ENCODE data around the gene AGPAT2.

Gene AGPAT2

DNA sequence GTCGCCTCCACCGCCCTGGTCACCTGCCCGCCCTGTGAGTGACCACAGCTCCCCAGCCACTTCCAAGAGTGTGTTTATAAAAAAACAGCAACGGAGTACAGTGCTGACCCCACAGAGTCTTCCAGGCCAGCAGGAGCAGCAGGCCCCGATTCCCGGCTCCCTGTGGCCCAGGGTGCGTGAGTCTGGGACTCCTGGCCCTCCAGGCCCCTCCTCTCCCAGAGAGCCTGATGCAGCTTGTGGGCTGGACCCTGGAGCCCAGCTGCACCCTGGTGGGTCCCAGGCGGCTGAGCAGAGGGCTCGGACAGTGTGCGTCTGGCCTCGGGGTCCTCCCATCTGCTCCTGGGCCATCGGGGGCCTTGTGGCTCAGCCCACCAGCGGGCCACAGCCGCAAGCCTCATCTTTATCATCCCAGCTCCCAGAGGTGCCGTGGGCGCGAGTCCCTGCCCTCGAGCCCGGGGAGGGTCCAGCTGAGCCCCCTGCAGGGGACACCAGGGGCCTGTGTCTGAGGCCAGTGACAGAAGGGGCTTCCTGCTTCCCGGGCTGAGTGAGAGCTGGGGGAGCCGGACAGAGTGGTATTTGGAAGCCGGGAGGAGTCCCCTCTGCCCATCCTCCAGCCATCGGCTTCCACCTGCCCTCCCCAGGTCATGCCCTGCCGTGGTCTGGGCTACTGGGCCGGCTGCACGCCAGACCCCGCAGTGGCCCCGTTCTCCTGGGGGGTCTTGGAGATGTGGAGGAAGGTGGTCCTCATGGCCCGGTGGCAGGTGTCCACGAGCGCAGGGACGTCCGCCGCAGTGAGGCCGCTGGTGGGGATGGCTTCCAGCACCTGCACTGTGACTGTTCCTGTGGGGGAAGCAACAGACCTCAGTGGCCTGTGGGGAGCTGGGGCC is 13.9 kb downstream of the AGPAT2 start:
- no peak for DNase-seq (ENCODE audit: low spot score)

DNA sequence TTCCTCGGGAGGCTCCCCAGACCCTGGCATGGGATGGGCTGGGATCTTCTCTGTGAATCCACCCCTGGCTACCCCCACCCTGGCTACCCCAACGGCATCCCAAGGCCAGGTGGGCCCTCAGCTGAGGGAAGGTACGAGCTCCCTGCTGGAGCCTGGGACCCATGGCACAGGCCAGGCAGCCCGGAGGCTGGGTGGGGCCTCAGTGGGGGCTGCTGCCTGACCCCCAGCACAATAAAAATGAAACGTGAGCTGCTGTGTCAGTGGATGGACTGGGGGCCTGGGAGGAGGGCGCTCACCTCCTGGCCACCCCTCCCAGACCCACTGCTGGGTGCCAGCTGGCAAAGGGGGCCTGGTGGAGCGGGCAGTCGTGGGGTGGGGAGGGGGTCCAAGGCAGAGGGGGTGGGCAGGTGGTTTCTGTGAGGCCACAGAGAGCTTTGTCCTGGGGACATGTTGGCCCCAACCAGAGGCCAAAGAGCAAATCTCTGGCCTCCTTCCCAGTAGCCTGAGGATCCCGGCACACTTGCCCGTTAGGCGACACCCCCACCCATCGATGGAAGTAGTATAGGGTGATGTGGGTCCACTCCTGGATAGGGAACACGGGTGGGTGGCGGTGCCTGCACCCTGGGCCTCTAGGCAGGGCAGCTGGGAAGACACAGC is 14.7 kb downstream of the AGPAT2 start:
- no peak for DNase-seq (ENCODE audit: low spot score)

DNA sequence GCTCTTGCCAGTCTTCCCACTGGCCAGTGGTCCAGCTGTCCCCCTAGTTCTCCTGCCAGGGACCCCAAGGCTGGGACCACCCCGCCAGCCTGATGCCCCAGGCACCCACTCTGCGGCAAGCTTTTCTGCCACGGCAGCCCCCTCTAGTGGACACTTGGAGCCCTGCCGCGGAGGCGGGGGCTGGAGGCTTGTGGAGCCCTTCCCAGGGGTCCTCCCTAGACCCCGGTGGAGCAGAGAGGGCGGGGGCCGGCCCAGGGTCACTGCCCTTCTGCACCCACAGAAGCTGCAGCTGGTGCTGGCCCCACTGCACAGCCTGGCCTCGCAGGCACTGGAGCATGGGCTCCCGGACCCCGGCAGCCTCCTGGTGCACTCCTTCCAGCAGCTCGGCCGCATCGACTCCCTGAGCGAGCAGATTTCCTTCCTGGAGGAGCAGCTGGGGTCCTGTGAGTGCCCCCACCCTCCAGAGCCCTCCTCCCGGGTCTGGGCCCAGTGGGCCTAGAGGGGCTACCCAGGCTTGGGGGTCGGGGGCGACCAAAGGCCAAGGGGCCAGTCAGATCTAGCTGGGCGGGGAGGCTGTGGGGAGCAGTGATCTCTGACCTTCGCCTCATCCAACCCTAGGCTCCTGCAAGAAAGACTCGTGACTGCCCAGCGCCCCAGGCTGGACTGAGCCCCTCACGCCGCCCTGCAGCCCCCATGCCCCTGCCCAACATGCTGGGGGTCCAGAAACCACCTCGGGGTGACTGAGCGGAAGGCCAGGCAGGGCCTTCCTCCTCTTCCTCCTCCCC is 15.4 kb downstream of the AGPAT2 start:
- no peak for DNase-seq (ENCODE audit: low spot score)

DNA sequence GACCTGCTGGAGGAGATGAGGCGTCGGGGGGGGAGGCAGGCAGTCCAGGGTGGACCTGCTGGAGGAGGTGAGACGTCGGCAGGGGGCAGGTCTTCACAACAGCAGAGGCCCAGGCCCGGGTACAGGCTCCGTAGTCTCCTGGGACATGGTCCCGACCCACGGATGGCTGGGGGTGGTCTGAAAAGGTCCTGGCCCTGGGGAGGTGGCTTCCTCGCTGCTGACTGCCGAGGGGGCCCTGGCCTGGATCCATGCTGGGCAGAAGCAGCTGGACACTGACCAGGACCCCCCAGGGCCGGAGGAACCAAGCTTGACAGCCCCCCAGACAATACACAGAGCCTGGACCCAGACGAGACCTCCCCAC is 16.0 kb downstream of the AGPAT2 start:
- DNase-seq (ENCODE audit: low spot score) = no peak

DNA sequence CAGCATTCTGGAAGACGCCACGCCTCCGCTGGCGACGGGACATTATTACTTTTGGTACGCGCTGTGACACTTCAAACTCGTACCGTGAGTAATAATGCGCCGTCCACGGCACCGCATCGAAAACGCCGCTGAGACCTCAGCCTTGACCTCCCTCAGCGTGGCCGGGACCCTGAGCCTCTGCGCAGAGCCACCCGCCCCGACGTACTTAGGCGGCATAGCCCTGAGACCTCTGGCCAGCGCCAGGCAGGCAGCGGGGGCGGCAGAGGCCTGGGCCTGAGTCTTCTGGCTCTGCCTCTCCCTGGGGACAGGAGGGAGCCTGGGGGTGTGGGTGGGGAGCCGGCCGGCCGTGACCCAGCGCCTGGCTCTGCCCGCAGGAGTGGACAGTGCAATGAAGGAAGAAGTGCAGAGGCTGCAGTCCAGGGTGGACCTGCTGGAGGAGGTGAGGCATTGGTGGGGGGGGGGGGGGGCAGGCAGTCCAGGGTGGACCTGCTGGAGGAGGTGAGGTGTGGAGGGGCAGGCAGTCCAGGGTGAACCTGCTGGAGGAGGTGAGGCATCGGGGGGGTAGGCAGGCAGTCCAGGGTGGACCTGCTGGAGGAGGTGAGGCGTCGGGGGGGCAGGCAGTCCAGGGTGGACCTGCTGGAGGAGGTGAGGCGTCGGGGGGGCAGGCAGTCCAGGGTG is 16.5 kb downstream of the AGPAT2 start:
- no peak for DNase-seq (ENCODE audit: low spot score)

DNA sequence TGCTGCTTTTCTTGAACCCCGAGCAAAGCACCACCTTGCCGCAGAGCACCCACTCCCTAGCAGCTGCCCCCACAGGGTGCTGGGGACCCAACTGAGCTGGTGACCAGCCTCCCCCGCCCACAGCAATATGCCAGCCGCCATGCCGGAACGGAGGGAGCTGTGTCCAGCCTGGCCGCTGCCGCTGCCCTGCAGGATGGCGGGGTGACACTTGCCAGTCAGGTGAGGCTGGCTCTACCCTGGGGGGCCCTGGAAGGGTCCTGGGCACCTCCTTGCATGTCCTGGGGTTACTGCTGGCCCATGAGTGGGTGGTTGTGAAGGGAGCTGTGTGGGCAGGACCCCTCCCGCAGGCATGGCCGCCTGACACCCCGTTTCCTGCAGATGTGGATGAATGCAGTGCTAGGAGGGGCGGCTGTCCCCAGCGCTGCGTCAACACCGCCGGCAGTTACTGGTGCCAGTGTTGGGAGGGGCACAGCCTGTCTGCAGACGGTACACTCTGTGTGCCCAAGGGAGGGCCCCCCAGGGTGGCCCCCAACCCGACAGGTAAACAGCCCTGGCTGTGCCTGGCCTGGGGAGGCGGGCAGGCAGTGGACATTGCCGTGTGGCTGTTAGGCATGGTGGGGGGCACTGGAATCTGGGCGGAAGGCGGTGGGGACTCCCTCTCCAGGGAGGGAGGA is 17.3 kb downstream of the AGPAT2 start:
- no peak for DNase-seq (ENCODE audit: low spot score)

DNA sequence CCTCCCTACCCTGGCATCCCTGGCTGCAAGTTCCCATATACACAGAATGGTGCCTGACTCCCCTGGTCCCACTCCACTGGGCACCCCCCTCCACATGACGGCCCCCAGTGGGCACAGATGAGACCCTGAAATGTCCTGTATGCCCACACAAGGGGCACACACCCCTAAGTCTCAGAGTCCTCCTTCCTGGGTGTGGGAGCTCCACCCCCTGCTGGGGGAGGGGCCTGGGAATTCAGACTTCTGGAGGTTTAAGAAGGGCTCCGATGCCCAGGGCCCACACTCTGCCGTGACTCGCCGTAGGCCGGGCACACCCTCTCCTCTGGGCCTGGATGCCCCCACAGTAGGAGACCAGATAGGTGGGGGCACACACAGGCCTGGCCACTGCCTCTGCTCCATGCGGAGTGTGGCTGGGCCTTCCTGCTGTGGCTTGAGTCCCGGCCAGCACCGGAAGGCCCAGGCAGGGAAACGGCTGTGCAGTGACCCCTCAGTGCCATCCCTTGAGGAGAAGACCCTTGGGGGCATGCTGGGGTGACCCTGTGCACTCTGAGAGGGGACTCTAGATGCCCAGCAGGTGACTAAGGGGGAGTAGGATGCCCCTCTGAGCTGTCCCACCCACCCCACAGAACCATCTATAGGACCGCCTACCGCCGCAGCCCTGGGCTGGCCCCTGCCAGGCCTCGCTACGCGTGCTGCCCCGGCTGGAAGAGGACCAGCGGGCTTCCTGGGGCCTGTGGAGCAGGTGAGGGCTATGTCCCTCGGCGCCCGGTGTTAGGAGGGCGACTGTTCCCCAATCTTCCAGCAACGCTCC is 18.1 kb downstream of the AGPAT2 start:
- no peak for DNase-seq (ENCODE audit: low spot score)

DNA sequence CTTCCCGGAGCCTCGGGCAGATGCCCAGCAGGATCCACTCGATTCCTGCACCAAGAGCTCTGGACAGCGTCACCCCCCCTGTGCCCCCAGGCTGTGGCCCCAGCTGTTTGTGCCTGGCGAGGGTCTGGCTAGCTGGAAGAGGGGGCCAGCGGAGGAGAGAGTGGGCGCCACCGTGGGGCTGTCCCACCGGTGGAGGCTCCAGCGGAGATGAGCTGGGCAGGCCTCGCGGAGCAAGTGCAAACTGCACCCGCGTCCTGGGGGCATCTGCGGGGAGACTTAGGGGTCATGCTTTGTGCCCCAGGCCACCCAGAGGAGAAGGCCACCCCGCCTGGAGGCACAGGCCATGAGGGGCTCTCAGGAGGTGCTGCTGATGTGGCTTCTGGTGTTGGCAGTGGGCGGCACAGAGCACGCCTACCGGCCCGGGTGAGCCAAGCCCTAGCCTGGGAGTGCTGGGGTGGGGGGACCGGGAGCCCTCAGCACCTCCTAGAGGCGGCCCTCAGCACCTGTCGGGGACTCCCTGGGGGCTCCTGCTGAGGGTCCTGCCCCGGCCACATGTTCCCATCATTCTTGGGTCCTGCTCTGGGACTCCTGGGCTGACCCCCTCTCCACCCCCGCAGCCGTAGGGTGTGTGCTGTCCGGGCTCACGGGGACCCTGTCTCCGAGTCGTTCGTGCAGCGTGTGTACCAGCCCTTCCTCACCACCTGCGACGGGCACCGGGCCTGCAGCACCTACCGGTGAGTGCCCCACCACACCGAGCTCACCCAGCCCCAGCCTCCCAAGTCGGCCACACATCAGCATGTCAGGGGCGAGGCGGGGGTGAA is 19.1 kb downstream of the AGPAT2 start:
- no peak for DNase-seq (ENCODE audit: low spot score)

DNA sequence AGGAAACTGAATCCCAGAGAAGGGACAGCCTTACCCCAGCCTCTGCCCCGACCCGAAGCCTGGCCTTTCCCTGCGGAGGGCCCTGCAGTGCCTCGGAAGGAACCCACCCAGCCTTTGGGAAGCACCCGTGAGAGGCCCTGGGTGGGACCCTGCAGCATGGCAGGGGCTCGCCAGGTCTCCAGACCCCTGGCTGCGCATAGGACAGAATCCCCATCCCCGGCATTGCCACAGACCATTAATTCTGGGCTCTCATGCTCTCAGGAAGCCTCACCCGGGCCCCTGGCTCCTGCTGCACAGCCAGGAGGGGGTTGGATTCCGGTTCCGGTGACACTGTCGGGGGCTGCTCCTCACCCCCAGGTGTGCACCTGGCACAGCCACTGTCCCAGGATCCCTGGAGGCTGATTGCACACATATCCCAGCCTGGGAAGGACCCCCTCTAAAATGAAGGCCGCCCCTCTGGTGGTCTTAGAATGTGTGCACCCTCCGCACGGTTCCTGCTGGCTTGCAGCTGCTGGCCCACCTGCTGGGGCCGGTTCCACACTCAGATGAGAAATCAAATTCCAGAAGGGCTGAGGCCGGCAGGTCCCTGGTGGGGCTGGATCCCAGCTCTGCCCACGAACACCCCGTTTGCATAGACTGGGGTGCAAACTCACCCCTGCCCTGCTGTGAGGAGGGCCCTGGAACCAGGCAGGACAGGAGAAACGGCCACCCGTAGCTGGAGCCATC is 19.9 kb downstream of the AGPAT2 start:
- DNase-seq (ENCODE audit: low spot score) = no peak

DNA sequence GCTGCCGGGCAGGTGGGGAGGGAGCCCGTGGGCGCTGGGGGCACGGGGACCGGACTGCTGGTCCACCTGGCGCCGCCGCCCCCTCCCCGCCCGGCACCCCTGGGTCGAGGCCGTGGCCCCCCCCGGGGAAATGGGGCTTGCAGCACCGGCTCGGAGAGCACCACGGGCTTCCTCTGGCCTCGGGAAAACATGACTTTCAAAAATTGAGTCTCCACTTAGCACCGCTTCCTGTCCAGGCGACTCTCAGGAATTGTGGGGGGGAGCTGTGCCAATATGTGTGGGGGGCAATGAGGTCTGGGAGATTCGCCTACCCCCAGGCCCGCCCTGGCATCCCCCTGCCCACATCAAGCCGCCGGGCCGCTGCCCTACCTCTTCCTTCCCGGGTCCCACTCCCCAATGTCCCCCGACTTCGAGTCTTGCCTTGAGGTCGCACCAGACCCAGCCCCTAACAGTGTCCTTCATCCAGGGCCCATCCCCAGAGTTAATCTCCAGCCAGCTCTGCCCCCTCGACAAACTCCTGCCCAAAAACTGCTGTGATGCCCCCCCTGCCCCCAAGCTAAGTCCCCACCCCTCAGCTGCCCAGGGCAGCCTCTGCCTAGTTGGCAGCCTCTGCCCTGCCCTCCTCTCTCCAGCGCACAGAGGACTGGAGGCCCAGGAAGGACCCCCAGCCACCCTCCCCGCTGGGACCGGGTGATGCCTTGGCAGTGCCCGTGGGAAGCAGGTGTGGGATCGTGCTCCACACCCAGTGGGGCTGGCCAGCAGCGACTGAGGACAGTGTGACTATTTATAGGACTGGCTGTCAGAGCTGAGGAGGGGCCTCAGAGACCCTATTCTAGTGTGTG is 20.7 kb downstream of the AGPAT2 start:
- no peak for DNase-seq (ENCODE audit: low spot score)

DNA sequence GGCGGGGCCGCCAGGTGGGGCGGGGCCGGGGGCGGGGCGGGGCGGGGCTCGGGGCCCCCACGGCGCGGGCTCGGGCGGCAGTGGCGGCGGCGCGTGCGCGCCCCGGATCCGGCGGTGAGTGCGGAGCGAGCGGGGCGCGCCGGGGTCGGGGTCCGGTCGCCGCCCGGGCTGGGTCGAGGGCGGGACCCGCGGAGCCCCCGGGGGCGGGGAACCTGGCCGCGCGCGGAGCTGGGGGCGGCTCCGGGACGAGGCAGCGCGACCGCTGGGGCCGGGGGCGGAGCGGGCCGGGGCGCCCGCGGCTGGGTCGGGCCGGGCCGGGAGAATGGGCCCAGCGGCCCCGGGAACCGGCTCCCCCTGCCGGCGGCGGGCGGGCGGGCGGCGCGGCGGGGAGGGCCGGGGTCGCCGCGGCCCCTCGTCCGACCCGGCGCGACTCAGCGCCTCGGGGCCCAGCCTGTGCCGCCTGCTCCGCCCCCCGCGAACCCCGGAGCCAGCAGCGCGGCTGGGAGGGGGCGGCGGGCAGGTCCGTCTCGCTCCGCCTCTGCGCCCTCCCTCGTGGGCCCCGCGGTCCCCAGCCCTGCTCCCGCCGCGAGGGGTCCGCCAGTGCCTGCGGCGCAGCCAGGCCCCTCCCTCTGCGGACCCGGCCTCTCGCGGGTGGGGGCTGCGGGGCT is 21.4 kb downstream of the AGPAT2 start:
- no peak for DNase-seq (ENCODE audit: low spot score)

DNA sequence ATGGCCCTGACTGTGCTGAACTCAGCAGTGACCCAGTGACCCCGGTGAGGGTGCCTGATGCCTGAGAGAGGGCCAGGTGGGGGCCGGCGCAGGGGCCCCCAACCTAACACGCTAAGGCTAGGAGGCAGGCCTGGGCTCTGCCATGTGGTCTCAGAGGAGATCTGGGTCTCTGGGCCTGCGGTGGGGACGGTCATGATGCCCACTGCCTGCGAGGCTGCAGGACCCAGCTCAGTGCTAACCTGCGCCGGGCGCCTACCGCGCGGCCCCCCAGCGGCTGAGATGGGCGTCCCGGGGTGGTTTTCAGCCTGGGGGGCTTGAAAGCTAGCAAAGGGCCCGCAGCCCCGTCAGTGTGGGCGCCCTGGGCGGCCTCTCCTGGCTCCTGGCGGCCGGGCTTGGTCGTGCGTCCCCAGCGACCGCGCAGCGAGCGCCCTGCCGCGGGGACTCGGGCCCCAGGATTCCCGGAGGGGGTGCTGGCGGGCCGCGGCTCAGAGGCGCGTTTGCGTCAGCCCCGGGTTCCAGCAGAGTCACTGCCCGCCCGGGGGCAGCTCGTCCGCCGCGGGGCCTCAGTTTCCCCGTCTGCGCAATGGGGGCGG is 22.1 kb downstream of the AGPAT2 start:
- DNase-seq (ENCODE audit: low spot score) = no peak

DNA sequence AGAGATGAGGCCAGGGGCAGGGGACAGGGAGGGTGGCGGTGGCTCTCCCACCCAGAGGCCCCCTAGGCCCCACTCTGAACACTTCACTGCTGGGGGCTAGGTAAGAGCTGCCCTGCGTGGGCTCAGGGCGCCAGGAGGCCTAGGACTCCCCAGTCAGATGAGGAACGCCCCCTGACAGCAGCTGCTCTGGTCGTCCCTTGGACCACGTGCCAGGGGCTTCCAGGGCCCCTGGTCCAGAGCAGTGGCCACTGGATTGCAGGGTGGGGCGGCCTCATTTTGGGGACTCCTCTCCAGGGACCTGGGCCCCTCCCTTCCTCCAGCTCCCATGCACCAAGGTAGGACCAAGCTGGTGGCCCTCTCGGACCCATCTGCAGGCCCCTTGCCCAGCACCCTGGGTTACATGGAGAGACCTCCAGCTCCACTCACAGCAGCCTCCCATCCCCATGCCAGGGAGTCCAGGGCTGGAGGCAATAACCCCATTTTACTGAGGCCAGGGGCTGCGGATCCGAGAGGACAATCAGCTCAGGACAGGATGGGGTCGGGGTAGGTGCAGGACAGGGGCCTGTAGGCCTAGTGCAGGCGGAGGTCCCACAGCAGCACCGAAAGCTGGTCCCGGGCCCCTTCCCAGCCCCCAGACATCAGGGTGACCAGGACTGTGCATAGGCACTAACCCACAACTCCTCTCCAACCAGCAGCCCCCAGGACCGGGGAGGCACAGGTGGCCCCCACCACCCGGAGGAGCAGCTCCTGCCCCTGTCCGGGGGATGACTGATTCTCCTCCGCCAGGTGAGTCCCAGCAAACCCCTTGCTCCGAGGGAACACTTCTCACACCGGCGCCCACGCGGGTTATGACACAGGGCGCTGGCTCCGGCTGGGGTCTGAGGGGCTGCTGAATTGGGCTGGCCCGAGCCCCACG is 23.0 kb downstream of the AGPAT2 start:
- no peak for DNase-seq (ENCODE audit: low spot score)

DNA sequence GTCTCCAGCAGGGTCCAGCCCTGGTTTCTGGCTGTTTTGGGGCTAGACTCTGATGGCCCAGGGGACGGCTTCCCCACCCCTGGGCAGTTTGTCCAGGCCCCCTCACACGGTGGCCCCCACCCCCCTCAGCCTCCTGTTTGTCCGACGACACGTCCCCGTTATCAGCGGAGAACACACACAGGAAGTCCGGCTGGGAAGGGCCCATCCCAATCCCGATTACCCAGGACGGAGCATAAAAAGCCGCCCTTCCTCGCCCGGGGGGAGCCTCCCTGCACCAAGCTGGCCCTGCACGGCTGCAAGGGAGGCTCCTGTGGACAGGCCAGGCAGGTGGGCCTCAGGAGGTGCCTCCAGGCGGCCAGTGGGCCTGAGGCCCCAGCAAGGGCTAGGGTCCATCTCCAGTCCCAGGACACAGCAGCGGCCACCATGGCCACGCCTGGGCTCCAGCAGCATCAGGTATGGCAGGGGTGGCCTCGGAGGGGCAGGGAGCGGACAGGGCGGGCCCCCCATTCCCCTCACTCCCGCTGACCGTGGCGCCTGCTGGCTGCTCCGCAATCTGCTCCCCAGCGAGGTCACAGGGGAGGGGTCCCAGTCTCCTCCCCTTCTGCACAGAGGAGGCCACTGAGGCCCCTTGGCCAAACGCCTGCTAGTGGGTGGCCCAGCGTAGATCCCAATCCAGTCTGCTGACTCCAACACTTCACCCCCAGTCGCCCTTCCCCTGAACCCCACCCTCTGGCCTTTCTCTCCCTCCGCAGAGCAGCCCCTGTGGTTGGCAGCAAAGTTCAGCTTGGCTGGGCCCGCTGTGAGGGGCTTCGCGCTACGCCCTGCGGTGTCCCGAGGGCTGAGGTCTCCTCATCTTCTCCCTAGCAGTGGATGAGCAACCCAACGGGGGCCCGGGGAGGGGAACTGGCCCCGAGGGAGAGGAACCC is 24.3 kb downstream of the AGPAT2 start, which contains the start of gene EGFL7:
Gene EGFL7, plus strand, starts transcription at position 261 of the 926 bp plus-strand sequence. CDS start 5,367 bp downstream, outside the sequence.
- no peak for DNase-seq (ENCODE audit: low spot score)

DNA sequence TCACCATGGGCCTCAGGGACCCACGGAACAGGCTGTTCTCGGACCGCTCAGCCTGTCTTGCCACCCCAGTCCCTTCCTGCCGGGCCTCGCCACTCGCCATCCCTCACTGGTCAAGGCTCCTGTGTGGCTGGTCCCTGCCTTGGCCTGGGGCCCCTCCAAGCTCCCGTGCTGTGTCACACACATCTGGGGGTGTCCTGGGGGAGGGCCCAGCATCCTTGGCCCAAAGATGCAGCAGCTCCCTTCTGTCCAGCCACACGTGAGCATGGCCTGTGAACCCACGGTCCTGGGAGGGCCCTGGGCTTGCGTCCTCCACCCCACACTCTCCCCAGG is 25.0 kb downstream of the AGPAT2 start:
- no peak for DNase-seq (ENCODE audit: low spot score)

Data from putamen (tissue), 1 donor.